ENCODE results near the gene WDR90.
"Not testable (repeated sequence)": the region's sequence is repeated elsewhere in the genome, so short reads cannot be mapped to it uniquely, and the experiment has no call there.

WDR90 gene

DNA sequence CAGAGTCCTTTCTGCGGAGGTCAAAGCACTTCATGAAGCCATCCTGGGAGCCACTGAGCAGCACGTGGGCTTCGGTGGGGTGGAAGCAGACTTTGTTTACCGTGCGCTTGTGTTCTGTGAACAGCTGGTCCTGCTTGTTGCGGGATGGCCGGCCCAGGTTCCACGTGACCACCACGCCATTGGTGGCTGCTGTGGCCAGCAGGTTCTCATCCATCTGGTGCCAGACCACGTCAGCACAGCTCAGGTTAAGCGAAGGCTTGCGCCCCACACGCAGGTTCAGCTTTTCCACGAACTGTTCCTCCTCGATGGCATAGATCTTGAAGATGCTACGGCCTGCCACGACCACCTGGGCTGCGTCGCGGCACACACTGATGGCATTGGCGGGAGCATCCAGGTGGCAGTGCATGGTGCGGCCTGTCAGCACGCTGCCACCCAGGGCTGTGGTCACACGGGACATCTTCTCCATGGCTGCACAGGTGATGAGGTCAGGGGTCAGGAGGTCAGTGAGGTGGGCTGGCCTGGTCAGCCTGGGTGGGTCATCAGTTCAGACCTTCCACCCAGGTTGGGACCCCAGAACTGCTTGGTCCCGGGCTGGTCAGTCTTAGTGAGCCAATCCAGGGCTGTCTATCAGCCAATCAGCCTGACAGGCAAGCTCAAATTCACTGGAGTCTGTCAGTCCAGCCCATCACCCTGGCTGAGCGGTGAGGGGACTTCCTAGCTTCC is 40.2 kb downstream of the WDR90 start:
- no peak for DNase-seq (ENCODE audit: low read depth)

DNA sequence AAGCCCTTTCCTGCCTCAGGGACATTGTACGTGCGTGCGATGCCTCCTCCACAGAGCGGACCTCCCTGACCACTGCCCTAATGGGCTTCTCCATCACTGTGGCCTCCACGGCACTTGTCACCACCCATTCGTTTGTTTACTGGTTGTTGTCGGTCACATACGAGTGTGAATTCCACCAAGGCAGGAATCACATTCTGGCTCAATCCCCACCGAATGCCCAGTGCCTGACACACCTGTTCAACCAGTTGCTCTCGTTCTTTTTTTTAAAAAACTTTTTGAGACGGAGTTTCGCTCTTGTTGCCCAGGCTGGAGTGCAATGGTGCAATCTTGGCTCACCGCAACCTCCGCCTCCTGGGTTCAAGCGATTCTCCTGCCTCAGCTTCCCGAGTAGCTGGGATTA is 42.1 kb downstream of the WDR90 start:
- DNase-seq (ENCODE audit: low read depth), result not testable (repeated sequence)

GRCh38 chr16:692356-693108 is 43.4 kb downstream of the WDR90 start:
- no peak for DNase-seq (ENCODE audit: low read depth)

- no peak for DNase-seq (ENCODE audit: low read depth)
These were observed 44.2 kb downstream of the WDR90 start for GRCh38 chr16:693364-693763.

DNA sequence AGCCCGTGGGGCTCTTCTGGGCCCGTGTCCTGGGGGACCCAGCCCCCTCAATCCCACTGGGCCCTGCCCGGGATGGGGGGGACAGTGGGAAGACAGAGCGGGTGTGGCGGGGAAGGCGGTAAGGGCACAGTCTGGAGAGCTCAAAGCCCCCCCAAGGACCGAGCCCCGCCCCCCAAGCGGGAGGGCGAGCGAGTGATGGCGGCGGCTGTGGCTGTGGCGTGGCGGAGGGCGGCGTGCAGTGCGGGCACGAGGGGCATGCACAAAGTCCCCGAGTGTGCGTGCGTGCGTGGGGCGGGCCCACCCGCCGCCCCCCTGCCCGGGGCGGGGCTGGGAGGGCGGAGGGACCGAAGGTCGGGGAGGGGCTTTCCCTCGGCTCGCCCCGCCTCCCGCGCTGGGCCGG is 44.6 kb downstream of the WDR90 start:
- no peak for DNase-seq (ENCODE audit: low read depth)

GRCh38 chr16:694187-694862 is 45.2 kb downstream of the WDR90 start:
- no peak for DNase-seq (ENCODE audit: low read depth)

DNA sequence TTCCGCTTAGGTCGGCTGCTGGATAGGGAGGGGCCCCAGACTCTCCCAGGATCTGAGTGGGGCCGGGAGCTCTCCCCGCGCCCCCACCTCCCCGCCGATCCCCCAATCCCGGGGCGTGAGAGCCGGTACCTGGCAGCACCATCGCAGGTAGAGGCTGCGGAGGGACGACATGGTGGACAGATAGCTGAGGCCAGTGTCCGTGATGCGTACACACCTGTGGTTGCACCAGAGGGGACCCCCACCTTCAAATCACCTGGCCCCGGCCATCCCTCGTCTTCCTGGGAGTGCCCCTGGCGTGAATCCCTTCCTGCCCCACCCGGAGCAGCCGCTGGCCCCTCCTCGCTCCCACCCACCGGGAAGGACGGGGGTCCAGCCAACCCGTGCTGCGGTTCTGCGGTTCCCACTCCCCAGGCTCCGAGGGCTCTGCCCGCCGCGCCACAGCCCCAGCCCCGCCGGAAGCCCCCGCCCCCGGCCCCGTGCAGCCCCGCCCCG is 45.7 kb downstream of the WDR90 start:
- DNase-seq (ENCODE audit: low read depth), result no peak

- no peak for DNase-seq (ENCODE audit: low read depth)
These were observed 46.4 kb downstream of the WDR90 start for GRCh38 chr16:695355-696089.

- DNase-seq (ENCODE audit: low read depth), result no peak
These were observed 49.9 kb downstream of the WDR90 start for GRCh38 chr16:698911-699671.

- DNase-seq (ENCODE audit: low read depth), result no peak
These were observed 51.8 kb downstream of the WDR90 start for GRCh38 chr16:700684-701584.

GRCh38 chr16:702341-702740 is 53.2 kb downstream of the WDR90 start:
- no peak for DNase-seq (ENCODE audit: low read depth)

- DNase-seq (ENCODE audit: low read depth), result no peak
These were observed 54.2 kb downstream of the WDR90 start for GRCh38 chr16:703406-703805.

DNA sequence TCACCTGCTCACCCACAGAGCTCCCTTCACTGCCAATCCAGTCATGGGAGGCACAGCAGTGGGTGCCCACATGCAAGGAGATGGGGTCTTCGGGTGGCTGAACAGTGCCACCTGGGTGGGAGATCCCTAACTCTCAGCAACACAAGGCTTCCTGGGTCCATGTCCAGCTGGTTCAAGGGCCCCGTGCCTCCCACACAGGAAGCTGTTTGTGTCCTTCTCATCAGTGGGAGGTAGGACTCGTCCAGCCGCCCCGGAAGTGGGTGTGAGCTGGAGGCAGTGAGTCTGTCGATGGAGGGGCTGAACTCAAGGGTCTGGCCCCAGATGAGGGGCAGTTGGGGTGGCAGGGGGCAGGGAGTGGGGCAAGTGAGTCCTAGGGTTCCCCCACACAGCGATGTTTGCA is 54.9 kb downstream of the WDR90 start:
- DNase-seq (ENCODE audit: low read depth), result no peak

DNA sequence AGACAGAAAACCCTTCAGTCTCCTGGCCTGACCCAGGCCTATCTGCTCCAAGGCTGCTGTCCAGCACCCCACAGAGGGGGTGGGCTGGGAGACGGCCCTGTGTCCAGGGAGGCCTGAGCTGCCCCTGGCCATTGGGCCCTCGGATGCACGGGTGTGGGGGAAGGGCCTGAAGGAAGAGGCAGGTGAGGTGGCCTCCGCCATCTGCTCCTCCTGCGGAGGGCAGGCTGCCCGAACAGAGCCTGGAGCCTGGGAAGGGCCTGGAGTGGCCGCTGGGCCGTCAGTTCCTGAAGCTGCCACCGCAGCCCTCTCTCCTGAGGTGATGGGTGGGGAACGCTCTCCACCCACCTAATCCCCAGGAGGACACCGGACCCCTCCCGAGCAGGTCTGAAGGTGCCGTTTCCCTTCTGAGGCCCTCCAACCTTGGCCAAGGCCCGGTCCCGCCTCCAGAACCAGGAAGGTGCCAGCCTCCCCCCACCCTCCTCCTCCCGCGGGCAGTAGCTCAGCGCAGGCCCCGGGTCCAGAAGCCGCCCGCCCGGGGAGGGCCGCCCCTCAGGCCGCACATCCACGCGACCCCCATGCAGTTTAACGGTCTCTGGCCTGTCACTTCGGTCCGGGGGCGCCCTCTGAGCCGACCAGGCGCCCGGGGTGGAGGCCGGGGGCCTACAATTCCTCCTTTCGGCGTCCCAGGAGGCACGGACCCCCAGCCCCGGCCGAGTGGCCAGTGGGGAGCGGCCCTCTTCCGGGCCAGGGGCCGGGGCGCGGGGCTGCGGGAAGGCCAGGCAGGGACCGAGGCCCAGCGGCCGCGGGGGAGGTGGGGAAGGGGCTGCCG is 55.6 kb downstream of the WDR90 start:
- no peak for DNase-seq (ENCODE audit: low read depth)

DNA sequence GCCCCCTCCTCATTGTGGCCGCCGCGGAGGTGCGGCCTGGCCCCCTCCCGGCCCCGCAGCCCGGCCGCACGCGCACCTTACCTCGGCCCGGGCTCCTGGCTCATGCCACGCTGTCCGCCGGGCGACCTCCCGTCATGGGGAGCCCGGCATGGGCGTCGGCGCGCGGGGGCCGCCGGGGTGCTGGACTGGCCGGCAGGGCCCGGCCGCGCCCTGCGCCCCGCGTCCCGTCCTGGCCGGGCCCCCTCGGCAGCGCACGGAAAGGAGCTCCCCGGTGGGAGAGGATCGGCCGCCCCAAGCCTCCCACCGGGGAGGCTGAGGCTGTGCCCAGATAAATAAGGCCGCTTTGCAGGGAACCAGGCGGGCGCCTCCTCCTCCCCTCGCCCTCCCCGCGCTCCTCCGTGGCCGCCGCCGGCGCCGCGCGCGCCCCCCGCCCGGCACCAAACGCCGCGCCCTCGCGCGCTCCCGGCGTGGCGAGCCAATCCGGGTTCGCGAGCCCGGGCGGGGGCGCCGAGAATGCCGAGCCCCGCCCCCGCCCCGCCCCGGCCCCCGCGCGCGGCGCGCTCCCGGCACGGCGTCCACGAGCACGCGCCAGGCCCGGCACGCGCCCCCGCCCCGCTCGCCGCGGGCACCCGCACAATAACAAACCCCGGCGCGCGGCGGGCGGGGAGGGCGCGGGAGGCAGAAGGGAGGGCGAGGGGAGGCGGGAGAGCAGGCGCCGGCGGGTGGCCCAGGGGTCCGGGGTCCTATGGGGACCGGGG is 56.4 kb downstream of the WDR90 start, which contains the start of gene FBXL16:
Gene FBXL16 (minus strand): TSS at position 371 of the 758 bp plus-strand sequence. CDS start 8,396 bp downstream, outside the sequence.
- DNase-seq (ENCODE audit: low read depth), result no peak

GRCh38 chr16:706189-707061 is 57.3 kb downstream of the WDR90 start:
- no peak for DNase-seq (ENCODE audit: low read depth)

DNA sequence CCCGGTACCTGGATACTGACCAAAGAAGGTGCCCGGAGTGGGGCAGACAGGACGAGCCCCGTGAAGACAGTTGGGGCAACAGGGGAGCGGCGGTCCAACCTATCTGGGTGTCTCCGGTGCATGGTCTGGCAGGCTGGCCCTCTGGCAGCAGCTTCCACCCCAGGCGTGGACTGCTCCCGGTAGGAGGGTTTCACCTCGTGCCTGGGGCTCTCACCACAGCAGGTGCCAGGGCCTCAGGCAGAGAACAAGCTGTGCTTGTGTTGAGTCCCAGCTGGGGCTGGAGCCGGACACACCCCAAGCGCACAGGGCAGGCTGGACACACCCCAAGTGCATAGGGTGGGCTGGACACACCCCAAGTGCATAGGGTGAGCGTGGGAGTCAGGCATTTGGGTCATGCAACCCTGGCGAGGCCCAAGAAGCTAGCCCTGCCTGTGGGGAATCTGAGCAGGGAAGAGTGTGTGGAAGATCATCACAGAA is 57.9 kb downstream of the WDR90 start:
- DNase-seq (ENCODE audit: low read depth), result no peak
